Loucy (cell line): ENCODE results near the gene RAD52.

ENCODE experiments used
- CTCF ChIP-seq: fragments of 200-600 bp; sonication (generic); conservative IDR thresholded peaks from 2 replicates; pipeline ENCODE4 v1.5.1; 2014; ENCODE audit warnings: mild to moderate bottlenecking, antibody characterized with exemption, low read length
- EZH2phosphoT487 ChIP-seq: fragments of 200-600 bp; IDR thresholded peaks from 2 replicates; pipeline ENCODE4 v1.6.1; 2018; ENCODE audit warnings: antibody characterized with exemption, mild to moderate bottlenecking, moderate library complexity, borderline replicate concordance

- no peak for TF ChIP-seq CTCF
- no peak for TF ChIP-seq EZH2phosphoT487
These were observed 24.9 kb upstream of the RAD52 start for GRCh38 chr12:974271-974862.
